Effector memory CD8-positive, alpha-beta T cell (primary cell): ENCODE results near the gene UCKL1.
"Not testable (repeated sequence)": the region's sequence is repeated elsewhere in the genome, so short reads cannot be mapped to it uniquely, and the experiment has no call there.

ENCODE experiments used
- ATAC-seq: fragments of 150-1000 bp; cut with Tn5 transposase; replicated peaks from 2 replicates; pipeline ENCODE4 v1.10.0; 2021; ENCODE audit warnings: mild to moderate bottlenecking, moderate library complexity
- DNase-seq, 3 experiments: peaks; one replicate each; pipeline ENCODE4 v3.0.0; 2021
- H3K27ac Mint-ChIP-seq, 2 donors: one replicate each; pipeline ENCODE4 v1.8.0; 2022; ENCODE audit warnings: mild to moderate bottlenecking in 2 of 2, mixed read lengths in 2 of 2, moderate library complexity in 2 of 2
- H3K27me3 Mint-ChIP-seq, 2 donors: one replicate each; pipeline ENCODE4 v1.8.0; 2022; ENCODE audit warnings: mixed read lengths in 2 of 2
- H3K36me3 Mint-ChIP-seq: one replicate; pipeline ENCODE4 v1.8.0; 2022; ENCODE audit warnings: mild to moderate bottlenecking, moderate library complexity, mixed read lengths; ENCODE audit not compliant: insufficient read depth
- H3K4me1 Mint-ChIP-seq, 2 donors: one replicate each; pipeline ENCODE4 v1.8.0; 2022; ENCODE audit warnings: low read depth in 2 of 2, mixed read lengths in 2 of 2
- H3K4me3 Mint-ChIP-seq, 2 donors: one replicate each; pipeline ENCODE4 v1.8.0; 2022; ENCODE audit warnings: mild to moderate bottlenecking in 2 of 2, mixed read lengths in 2 of 2, moderate library complexity in 2 of 2
- H3K9me3 Mint-ChIP-seq, 2 donors: one replicate each; pipeline ENCODE4 v1.8.0; 2022; ENCODE audit warnings: mixed read lengths in 2 of 2

UCKL1 gene

GRCh38 chr20:63940472-63941266 is 15.5 kb downstream of the UCKL1 start:
- Mint-ChIP-seq H3K27ac (peak overlapping the region in 1 of 2 donors; percentile 85), H3K4me3 (peak overlapping the region; percentile 17 to 72), H3K9me3 (peaks cover 0 to 1% of the 10 kb centered on the region in 2 donors), H3K27me3 (no peaks in the 10 kb centered on the region), H3K4me1 (peaks cover 10 to 12% of the 10 kb centered on the region in 2 donors), H3K36me3 (peaks cover 36% of the 10 kb centered on the region)
- DNase-seq: no peak
- no peak for ATAC-seq

GRCh38 chr20:63940071-63940471 is 16.1 kb downstream of the UCKL1 start:
- Mint-ChIP-seq H3K27ac (no peak overlapping the region), H3K36me3 (peaks cover 34% of the 10 kb centered on the region), H3K4me1 (peaks cover 8 to 10% of the 10 kb centered on the region in 2 donors), H3K27me3 (no peaks in the 10 kb centered on the region), H3K9me3 (peaks cover 0 to 1% of the 10 kb centered on the region in 2 donors), H3K4me3 (no peak overlapping the region)
- no peak for ATAC-seq
- DNase-seq: no peak

DNA sequence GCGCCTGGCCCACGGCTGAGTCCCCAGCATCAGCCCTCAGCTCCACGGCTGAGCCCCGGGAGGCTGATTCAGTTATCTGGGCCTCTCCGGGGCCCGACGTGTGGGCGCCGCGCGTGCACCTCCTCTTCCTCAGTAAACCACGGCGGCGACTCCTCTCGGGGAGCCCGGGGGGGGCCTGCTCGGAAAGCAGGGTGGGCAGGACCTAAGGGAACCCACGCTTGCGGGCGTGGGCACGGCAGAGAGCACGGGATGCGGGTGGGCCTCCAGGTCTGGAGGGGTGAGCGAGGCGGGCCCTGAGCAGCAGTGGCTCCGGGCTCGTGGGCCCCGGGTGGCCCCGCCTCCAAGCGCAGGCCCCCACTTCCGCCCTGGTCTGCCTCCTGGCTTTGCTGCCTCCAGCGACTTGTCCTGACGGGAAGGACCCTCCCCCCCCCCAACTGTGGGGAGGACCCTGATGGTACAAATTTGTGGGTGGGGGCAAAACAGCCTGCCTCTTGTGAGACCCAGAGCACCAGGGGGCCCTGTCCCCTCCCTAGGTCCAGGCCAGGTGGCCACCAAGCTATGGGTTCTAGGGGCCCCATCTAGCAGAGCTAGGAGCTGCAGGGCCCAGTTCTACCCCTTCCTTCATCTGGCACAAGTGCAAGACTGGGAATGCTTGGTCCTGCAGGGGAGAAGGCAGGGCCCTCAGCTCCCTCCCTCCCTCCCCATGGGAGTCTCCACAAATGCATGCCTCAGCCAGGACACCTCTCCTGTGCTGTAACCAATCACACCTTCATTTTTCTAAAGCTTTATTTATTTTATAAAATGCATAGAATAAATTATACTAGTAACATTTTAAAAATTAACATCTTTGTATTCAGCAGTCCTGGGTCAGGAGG is 16.9 kb downstream of the UCKL1 start:
- Mint-ChIP-seq H3K9me3 (peaks cover 0 to 1% of the 10 kb centered on the region in 2 donors), H3K36me3 (peaks cover 31% of the 10 kb centered on the region), H3K27me3 (no peaks in the 10 kb centered on the region), H3K4me3 (no peak overlapping the region), H3K4me1 (peaks cover 7 to 15% of the 10 kb centered on the region in 2 donors), H3K27ac (no peak overlapping the region)
- ATAC-seq (peak; percentile 13), DNase-seq (no peak)

DNA sequence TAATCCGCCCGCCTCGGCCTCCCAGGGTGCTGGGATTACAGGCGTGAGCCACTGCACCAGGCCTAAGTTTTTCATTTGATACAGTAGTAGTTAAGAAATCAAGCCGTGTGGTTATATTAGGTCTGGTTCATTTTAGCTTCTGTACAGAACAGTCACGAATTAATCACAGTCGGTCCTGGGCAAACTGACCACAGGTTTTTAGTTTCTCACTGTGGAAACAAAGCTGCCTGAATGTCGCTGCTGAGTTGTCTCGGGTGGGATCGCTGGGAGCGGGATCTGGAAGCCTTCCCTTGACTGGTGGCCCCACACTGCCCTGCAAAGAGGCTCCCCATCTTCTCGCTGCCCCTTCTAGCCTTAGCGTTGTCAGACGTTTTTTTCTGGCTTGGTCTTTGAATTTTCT is 18.6 kb downstream of the UCKL1 start:
- H3K27ac Mint-ChIP-seq: peak overlapping the region in 1 of 2 donors; percentile 49
- H3K36me3 Mint-ChIP-seq: peaks cover 28% of the 10 kb centered on the region
- H3K27me3 Mint-ChIP-seq: no peaks in the 10 kb centered on the region
- DNase-seq: no peak
- peaks cover 0 to 1% of the 10 kb centered on the region in 2 donors for H3K9me3 Mint-ChIP-seq
- peaks cover 7 to 15% of the 10 kb centered on the region in 2 donors for H3K4me1 Mint-ChIP-seq
- no peak overlapping the region for H3K4me3 Mint-ChIP-seq
- no peak for ATAC-seq

DNA sequence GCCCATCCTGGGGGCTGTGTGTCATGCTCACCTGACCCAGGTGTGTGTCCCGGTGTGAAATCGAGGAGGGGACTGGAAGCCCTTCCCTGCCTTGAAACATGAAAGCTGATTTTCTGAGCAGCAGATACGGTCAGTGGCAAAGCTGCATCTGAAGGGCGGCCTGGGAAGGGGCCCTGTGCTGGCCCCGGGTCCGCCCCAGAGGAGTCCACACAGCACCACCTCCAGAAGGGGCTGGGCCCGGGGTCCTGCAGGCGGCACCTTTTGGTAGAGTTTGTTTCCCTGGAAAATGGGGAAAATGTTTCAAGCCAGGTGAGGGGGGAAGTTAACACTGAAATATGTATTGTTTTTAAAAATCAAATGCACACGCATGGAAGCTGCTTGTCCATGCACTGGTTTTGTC is 20.8 kb downstream of the UCKL1 start:
- H3K36me3 Mint-ChIP-seq: peaks cover 33% of the 10 kb centered on the region
- ATAC-seq (no peak), DNase-seq (no peak)
- peaks cover 0 to 10% of the 10 kb centered on the region in 2 donors for H3K4me1 Mint-ChIP-seq
- H3K9me3 Mint-ChIP-seq: no peaks in the 10 kb centered on the region
- no peak overlapping the region for H3K27ac Mint-ChIP-seq
- H3K4me3 Mint-ChIP-seq: no peak overlapping the region
- no peaks in the 10 kb centered on the region for H3K27me3 Mint-ChIP-seq

DNA sequence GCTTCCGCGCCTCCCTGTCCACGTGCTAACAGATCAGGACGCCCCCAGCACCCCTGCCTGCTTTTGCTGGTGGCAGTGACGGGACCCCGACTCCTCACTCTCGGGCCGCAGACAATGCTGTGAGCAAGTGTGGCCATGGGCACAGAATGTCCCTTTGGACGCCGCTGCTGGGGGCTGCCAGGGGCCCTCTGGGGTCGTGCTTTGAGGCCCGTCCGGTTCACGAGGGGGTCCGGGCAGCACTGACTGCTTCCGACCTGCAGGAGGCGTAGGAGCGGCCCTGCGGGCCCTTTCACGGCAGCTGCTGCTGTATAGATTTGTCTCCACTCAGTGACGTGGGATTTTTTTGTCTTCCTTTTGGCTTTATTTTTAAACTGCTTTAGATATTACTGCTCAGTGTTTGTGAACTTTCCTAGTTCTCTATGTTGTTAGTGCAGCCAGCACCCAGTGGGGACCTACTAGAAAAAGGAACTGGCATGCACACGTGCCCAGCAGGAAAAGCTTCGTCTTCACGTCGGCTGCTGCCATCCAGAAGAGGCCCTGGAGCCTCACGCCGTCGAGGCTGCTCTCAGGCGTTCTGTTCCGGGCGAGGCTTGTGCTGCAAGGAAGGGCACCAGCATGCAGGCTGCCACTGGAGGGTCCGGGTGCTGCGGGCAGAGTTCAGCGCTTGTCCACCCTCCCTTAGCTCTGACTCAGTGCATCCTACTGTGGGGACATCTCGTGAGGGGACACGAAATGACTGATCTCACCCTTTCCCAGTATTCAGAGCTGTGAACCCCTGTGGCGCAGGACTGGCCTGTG is 21.7 kb downstream of the UCKL1 start:
- Mint-ChIP-seq H3K4me3 (no peak overlapping the region), H3K27me3 (no peaks in the 10 kb centered on the region), H3K4me1 (peaks cover 0 to 10% of the 10 kb centered on the region in 2 donors), H3K36me3 (peaks cover 36% of the 10 kb centered on the region), H3K27ac (no peak overlapping the region), H3K9me3 (no peaks in the 10 kb centered on the region)
- DNase-seq (no peak), ATAC-seq (no peak)

DNA sequence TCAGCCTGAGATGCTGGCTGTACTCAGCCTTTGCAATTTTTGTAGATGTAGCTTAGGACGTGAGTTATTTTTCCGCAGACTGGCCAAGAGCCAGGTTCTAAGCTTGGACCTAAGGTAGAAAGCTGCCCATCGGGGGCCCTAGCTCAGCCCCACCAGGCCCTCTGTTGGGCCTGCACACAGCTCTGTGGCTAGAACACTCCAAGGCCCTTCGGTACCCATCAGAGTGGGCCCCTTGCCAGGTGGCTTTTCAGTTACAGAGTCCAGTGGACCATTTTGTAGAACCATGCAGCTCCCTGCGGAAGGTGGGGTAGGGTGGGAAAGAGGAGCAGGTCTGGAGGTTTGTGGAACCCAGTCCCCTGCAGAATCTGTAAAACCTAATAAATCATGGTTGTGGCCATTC is 22.6 kb downstream of the UCKL1 start:
- no peak overlapping the region for H3K4me3 Mint-ChIP-seq
- ATAC-seq (no peak), DNase-seq (no peak)
- H3K27me3 Mint-ChIP-seq: no peaks in the 10 kb centered on the region
- peaks cover 43% of the 10 kb centered on the region for H3K36me3 Mint-ChIP-seq
- H3K9me3 Mint-ChIP-seq: no peaks in the 10 kb centered on the region
- H3K4me1 Mint-ChIP-seq: peaks cover 0 to 10% of the 10 kb centered on the region in 2 donors
- no peak overlapping the region for H3K27ac Mint-ChIP-seq

- Mint-ChIP-seq H3K4me3 (no peak overlapping the region), H3K27ac (no peak overlapping the region), H3K27me3 (no peaks in the 10 kb centered on the region), H3K4me1 (peaks cover 0 to 10% of the 10 kb centered on the region in 2 donors), H3K36me3 (peaks cover 46% of the 10 kb centered on the region), H3K9me3 (no peaks in the 10 kb centered on the region)
- no peak for DNase-seq
- no peak for ATAC-seq
Observed at GRCh38 chr20:63932606-63933160, 23.5 kb downstream of the UCKL1 start.

DNA sequence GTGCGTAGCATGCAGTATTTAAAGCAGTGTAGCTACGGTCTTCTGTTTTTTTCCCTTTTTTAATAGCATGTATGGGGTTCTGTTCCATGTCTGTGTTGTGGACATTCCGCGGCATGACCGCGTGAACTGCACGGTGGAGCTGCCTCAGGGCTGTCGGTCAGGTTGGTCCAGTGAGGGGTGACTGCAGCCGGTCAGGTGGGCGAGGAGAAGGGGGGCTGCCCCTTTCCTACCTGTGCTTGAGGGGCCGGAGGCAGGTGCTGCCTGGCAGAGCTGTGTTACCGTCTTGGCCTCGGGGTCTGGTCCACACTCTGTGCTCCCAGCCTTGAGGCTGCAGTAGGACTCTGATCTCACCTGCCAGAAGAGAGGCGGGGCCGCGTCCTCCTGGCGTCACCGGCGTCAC is 24.5 kb downstream of the UCKL1 start:
- H3K27ac Mint-ChIP-seq: no peak overlapping the region
- DNase-seq (no peak), ATAC-seq (no peak)
- H3K27me3 Mint-ChIP-seq: no peaks in the 10 kb centered on the region
- H3K36me3 Mint-ChIP-seq: peaks cover 42% of the 10 kb centered on the region
- H3K4me3 Mint-ChIP-seq: no peak overlapping the region
- H3K9me3 Mint-ChIP-seq: no peaks in the 10 kb centered on the region
- peaks cover 3 to 13% of the 10 kb centered on the region in 2 donors for H3K4me1 Mint-ChIP-seq

DNA sequence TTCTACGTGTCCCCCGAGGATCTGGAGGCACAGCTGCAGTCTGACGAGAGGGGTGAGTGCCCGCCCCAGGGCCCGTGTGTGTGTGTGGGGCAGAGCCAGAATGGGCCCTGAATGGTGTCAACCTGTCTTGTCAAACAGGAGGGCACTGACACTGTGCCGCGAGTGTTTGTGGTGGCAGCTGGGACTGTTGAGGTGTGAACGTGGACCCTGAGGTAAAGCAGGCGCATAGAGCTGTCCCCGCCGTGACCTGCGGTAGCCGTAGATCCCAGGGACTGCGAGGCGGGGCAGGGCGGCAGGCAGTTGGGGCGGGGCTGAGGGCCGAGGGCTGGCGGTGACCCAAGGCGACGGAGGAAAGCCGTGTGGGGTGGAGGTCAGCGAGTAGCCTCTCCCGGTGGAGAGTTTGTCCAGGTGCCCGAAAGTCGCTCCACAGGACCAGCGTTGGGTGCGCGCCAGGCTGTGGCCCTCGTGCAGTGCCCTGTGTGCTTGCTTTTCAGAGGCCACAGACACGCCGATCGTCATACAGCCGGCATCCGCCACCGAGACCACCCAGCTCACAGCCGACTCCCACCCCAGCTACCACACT is 25.2 kb downstream of the UCKL1 start:
- ATAC-seq (no peak), DNase-seq (no peak)
- Mint-ChIP-seq H3K27ac (no peak overlapping the region), H3K4me3 (no peak overlapping the region), H3K4me1 (peaks cover 8 to 13% of the 10 kb centered on the region in 2 donors), H3K9me3 (no peaks in the 10 kb centered on the region), H3K36me3 (peaks cover 42% of the 10 kb centered on the region), H3K27me3 (no peaks in the 10 kb centered on the region)

- Mint-ChIP-seq H3K36me3 (peaks cover 42% of the 10 kb centered on the region), H3K4me1 (peaks cover 8 to 13% of the 10 kb centered on the region in 2 donors)
- H3K4me3 Mint-ChIP-seq, H3K27me3 Mint-ChIP-seq, H3K27ac Mint-ChIP-seq, DNase-seq, H3K9me3 Mint-ChIP-seq, ATAC-seq: not testable (repeated sequence)
Observed at GRCh38 chr20:63929473-63929883, 26.7 kb downstream of the UCKL1 start.

DNA sequence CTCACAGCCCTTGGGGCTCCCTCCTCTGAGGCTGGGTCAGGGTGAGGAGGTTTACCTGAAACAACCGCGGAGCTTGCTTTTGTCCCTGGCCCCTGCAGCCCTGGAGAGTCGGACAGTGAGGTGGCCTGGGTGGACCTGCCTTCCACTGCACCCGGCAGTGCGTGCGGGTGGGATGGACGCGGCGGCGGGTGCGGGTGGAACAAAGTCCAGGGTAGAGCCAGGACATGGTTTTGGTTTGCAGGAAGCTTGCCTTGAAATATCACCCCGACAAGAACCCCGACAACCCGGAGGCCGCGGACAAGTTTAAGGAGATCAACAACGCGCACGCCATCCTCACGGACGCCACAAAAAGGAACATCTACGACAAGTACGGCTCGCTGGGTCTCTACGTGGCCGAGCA is 27.1 kb downstream of the UCKL1 start:
- Mint-ChIP-seq H3K4me3 (no peak overlapping the region), H3K4me1 (peaks cover 6 to 16% of the 10 kb centered on the region in 2 donors), H3K9me3 (no peaks in the 10 kb centered on the region), H3K27ac (no peak overlapping the region), H3K27me3 (no peaks in the 10 kb centered on the region), H3K36me3 (peaks cover 42% of the 10 kb centered on the region)
- no peak for ATAC-seq
- no peak for DNase-seq
